PC-9 (cell line): ENCODE results near the gene LDHA. TPM values are rescaled to one million over a fixed set of nuclear protein-coding genes. Genes with fewer than 3 reads are reported as not detected.

Source experiments
- BruUV-seq: library from RNA; stranded (reverse); fragments of 400-500 nt; replicated peaks from 2 replicates; lab custom pipeline; 2021; lab: Mats Ljungman, UMichigan
- CTCF ChIA-PET: fragments of 300-600 bp; sonication (Branson Sonifier 250); formaldehyde crosslinking; loops from one replicate; lab custom pipeline; 2022; ENCODE audit warnings: antibody characterized with exemption; lab: Charles Lee
- POLR2A ChIA-PET: fragments of 300-600 bp; sonication (Branson Sonifier 250); formaldehyde crosslinking; loops from one replicate; lab custom pipeline; 2022; ENCODE audit warnings: antibody characterized with exemption; ENCODE audit not compliant: unreplicated experiment; lab: Charles Lee
- DNase-seq, 2 experiments: peaks; one replicate each; pipeline versions ENCODE4 v3.0.0 to v3.0.0-alpha.2; 2015 to 2022; ENCODE audit warnings: mixed read lengths in 1 of 2
- H2AFZ ChIP-seq: fragments of 200-600 bp; sonication (generic); 2 replicates; pipeline ENCODE4 v1.8.1; 2017; ENCODE audit warnings: antibody characterized with exemption
- H3F3A ChIP-seq: fragments of 200-600 bp; sonication (generic); 2 replicates; pipeline ENCODE4 v1.8.1; 2017; ENCODE audit warnings: antibody characterized with exemption, mild to moderate bottlenecking, low read depth; ENCODE audit not compliant: insufficient read depth
- H3K27ac ChIP-seq: fragments of 200-600 bp; sonication (generic); 2 replicates; pipeline ENCODE4 v1.6.1; 2016; ENCODE audit warnings: mixed run types
- H3K27me3 ChIP-seq: fragments of 200-600 bp; sonication (generic); 2 replicates; pipeline ENCODE4 v1.6.1; 2016; ENCODE audit warnings: low read depth, mixed run types; ENCODE audit not compliant: insufficient read depth
- H3K36me3 ChIP-seq: fragments of 200-600 bp; sonication (generic); 2 replicates; pipeline ENCODE4 v1.6.1; 2016; ENCODE audit warnings: low read depth, mixed run types
- H3K4me1 ChIP-seq: fragments of 200-600 bp; sonication (generic); replicated peaks from 2 replicates; pipeline ENCODE4 v1.6.1; 2016; ENCODE audit warnings: mixed run types; ENCODE audit not compliant: insufficient read depth
- H3K4me2 ChIP-seq: fragments of 200-600 bp; sonication (generic); 2 replicates; pipeline ENCODE4 v1.6.1; 2017; ENCODE audit warnings: mixed run types
- H3K4me3 ChIP-seq: fragments of 200-600 bp; sonication (generic); 2 replicates; pipeline ENCODE4 v1.6.1; 2016; ENCODE audit warnings: mixed run types
- H3K79me2 ChIP-seq: fragments of 200-600 bp; sonication (generic); 2 replicates; pipeline ENCODE4 v1.6.1; 2017; ENCODE audit warnings: low read depth, mixed run types
- H3K9me2 ChIP-seq: fragments of 200-600 bp; sonication (generic); 2 replicates; pipeline ENCODE4 v1.8.1; 2017; ENCODE audit warnings: mild to moderate bottlenecking; ENCODE audit not compliant: insufficient read depth
- H3K9me3 ChIP-seq: fragments of 200-600 bp; sonication (generic); 2 replicates; pipeline ENCODE4 v1.8.1; 2016; ENCODE audit warnings: low read depth; ENCODE audit not compliant: insufficient read depth
- H4K20me1 ChIP-seq: fragments of 200-600 bp; sonication (generic); 2 replicates; pipeline ENCODE4 v1.8.1; 2017; ENCODE audit not compliant: insufficient read depth
- CTCF ChIP-seq: fragments of 200-600 bp; sonication (generic); conservative IDR thresholded peaks from 2 replicates; pipeline ENCODE4 v1.6.1; 2017; ENCODE audit warnings: mixed run types, antibody characterized with exemption, mild to moderate bottlenecking, moderate library complexity
- EZH2 ChIP-seq: fragments of 200-600 bp; sonication (generic); IDR thresholded peaks from 2 replicates; pipeline ENCODE4 v1.8.0; 2017; ENCODE audit warnings: antibody characterized with exemption, low read depth
- intact Hi-C: fragments of 100-400 bp; cut with micrococcal nuclease; formaldehyde crosslinking; loops from one replicate; pipeline ENCODE4 v1.10.0; 2022; ENCODE audit not compliant: unreplicated experiment
- total RNA-seq: library from RNA; stranded (reverse); gene quantifications from 2 replicates; pipeline ENCODE4 v1.2.3, GENCODE V29; 2021

The LDHA gene
- total RNA-seq, 1 experiment from 2014 or later = 962 TPM

GRCh38 chr11:18372201-18372600, 22.2 kb upstream of the LDHA start:
- Histone ChIP-seq H3K36me3 (peaks cover 2% of the 10 kb centered on the region; the same call in 1 of the 2 replicates), H3K4me1 (no peaks in the 10 kb centered on the region), H4K20me1 (no peaks in the 10 kb centered on the region), H3K27me3 (no peaks in the 10 kb centered on the region), H3K4me2 (no peak overlapping the region), H3K9me2 (no peaks in the 10 kb centered on the region), H3K4me3 (no peak overlapping the region), H3F3A (peaks cover 22% of the 10 kb centered on the region), H3K9me3 (no peaks in the 10 kb centered on the region), H3K27ac (no peak overlapping the region), H3K79me2 (no peaks in the 10 kb centered on the region), H2AFZ (no peak overlapping the region)
- CTCF ChIA-PET = interaction anchor here (0.7 kb wide), 1 partner anchor 296 kb away, joined by 7 read pairs; no protein-coding TSS in a partner anchor
- no peak for DNase-seq
- BruUV-seq = no TSS peak
- TF ChIP-seq EZH2 (no peak), CTCF (no peak)
- POLR2A ChIA-PET = no interaction called here
- intact Hi-C loops = no loop called here

DNA sequence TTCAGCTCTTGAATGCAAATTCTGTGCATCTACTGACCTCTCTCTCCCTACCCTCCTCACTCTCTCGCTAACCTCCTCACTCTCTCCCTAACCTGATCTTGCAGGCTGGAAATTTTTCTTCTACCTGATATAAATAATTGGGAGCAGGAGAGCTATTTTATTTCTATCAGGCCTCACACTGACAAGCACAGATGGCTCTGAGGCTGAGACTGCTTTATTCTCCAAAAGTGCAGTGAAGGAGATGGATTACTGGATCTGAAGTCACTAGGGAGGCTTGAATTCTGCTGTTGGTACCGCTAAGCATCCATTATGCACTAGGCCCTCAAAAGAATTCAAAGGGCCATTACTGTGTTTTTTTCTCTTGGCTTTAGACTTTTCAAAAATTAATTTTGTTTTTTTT, 19.4 kb upstream of the LDHA start:
- Histone ChIP-seq H3K27ac (no peak overlapping the region), H3K27me3 (no peaks in the 10 kb centered on the region), H4K20me1 (no peaks in the 10 kb centered on the region), H3K9me3 (no peaks in the 10 kb centered on the region), H3K4me2 (no peak overlapping the region), H3K9me2 (no peaks in the 10 kb centered on the region), H2AFZ (no peak overlapping the region), H3K4me3 (no peak overlapping the region), H3K4me1 (no peaks in the 10 kb centered on the region), H3F3A (peaks cover 9% of the 10 kb centered on the region; the same call in 1 of the 2 replicates), H3K36me3 (no peaks in the 10 kb centered on the region), H3K79me2 (no peaks in the 10 kb centered on the region)
- CTCF ChIA-PET = no interaction called here
- no TSS peak for BruUV-seq
- TF ChIP-seq CTCF = no peak
- TF ChIP-seq EZH2 = no peak
- intact Hi-C loops = no loop called here
- POLR2A ChIA-PET = no interaction called here
- DNase-seq = no peak

- peaks cover 9% of the 10 kb centered on the region; the same call in 1 of the 2 replicates for H3F3A ChIP-seq
- no peak overlapping the region for H3K4me2 ChIP-seq
- no peak overlapping the region for H2AFZ ChIP-seq
- DNase-seq = no peak
- no peaks in the 10 kb centered on the region for H4K20me1 ChIP-seq
- H3K9me2 ChIP-seq = no peaks in the 10 kb centered on the region
- H3K9me3 ChIP-seq = no peaks in the 10 kb centered on the region
- TF ChIP-seq EZH2 = no peak
- TF ChIP-seq CTCF = no peak
- intact Hi-C loops = no loop called here
- H3K79me2 ChIP-seq = no peaks in the 10 kb centered on the region
- H3K27me3 ChIP-seq = no peaks in the 10 kb centered on the region
- CTCF ChIA-PET = no interaction called here
- POLR2A ChIA-PET = no interaction called here
- no peaks in the 10 kb centered on the region for H3K4me1 ChIP-seq
- BruUV-seq = no TSS peak
- H3K36me3 ChIP-seq = no peaks in the 10 kb centered on the region
- no peak overlapping the region for H3K4me3 ChIP-seq
- no peak overlapping the region for H3K27ac ChIP-seq
These were observed 18.4 kb upstream of the LDHA start for GRCh38 chr11:18375941-18376340.
